GM12891 (cell line): ENCODE data around the gene SLC25A21.

Experiments used
- DNase-seq: peaks from one replicate; pipeline ENCODE4 v3.0.0; 2011; ENCODE audit warnings: low spot score; ENCODE audit not compliant: insufficient read length
- FAIRE-seq: peaks from 2 replicates; lab custom pipeline; 2011; peaks lifted over from hg19 to GRCh38; lab: Jason Lieb, UNC
- PAX5 ChIP-seq: IDR thresholded peaks from 2 replicates; pipeline ENCODE4 v1.6.1; 2011; ENCODE audit warnings: low read length, moderate library complexity, mild to moderate bottlenecking; ENCODE audit not compliant: insufficient read depth, severe bottlenecking
- POLR2A ChIP-seq: IDR thresholded peaks from 2 replicates; pipeline ENCODE4 v1.6.1; 2011; ENCODE audit warnings: low read depth, low read length, control low read depth
- POLR2AphosphoS5 ChIP-seq: IDR thresholded peaks from 2 replicates; pipeline ENCODE4 v1.6.1; 2011; ENCODE audit warnings: low read depth, low read length, control low read depth
- POU2F2 ChIP-seq: IDR thresholded peaks from 2 replicates; pipeline ENCODE4 v1.6.1; 2011; ENCODE audit warnings: low read depth, mild to moderate bottlenecking, control low read depth, low read length, moderate library complexity
- SPI1 ChIP-seq: IDR thresholded peaks from 2 replicates; pipeline ENCODE4 v1.6.1; 2011; ENCODE audit warnings: low read depth, low read length, control low read depth
- TAF1 ChIP-seq: IDR thresholded peaks from 2 replicates; pipeline ENCODE4 v1.6.1; 2011; ENCODE audit warnings: low read depth, low read length, control low read depth

The SLC25A21 gene

DNA sequence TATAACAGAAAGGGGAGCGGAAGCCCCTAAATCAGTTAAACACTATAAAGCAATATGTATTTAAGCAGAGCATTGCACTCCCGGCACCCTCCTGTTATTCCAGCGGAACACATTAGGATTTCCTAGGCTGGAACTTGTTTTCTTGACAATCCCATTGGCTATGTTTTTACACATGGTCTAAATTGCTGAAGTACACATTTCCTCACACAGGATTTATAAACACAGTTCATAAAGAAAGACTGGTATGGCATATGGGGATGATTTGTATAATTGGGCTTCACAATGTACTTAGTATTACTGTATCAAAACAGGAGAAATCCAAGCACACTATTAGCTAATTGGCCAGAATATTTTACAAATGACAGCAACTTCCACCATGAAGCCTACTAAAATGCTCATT is 487.5 kb downstream of the SLC25A21 start:
- TF ChIP-seq POLR2A (no peak), POU2F2 (no peak), PAX5 (no peak), TAF1 (no peak), POLR2AphosphoS5 (no peak), SPI1 (no peak)
- no peak for DNase-seq
- no peak for FAIRE-seq

DNA sequence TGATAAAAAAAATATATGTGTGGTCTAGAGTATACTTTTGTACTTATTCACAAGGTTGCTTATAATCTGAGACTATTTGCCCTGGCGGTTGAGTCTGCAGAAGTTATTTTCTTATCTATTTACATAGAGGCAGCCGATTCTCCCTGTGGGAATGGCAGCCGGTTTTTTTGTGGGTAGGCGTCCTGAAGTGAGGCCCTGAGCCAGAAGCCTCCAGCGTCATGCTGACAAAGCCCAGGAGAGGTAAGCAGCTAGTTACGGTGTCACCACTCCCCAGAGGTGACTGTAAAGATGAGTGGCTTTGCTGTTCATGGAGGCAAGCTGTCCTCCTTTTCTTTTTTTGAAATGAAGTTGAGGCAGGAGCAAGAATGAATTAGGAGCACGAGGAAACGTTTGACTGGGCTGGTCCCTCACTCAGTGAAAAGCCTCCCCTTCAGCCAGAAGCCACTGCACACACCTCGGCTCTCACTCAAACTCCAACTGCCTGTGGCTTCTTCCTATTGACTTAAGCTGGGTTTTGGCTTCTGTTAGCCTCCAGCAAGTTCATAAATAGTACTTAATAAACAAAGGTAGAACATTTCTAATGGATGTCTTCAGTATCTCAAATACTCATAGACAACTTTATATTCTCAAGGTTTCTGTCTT is 489.2 kb downstream of the SLC25A21 start:
- DNase-seq (no peak), FAIRE-seq (no peak)
- TF ChIP-seq POU2F2 (no peak), SPI1 (no peak), POLR2AphosphoS5 (no peak), POLR2A (no peak), TAF1 (no peak), PAX5 (no peak)

DNA sequence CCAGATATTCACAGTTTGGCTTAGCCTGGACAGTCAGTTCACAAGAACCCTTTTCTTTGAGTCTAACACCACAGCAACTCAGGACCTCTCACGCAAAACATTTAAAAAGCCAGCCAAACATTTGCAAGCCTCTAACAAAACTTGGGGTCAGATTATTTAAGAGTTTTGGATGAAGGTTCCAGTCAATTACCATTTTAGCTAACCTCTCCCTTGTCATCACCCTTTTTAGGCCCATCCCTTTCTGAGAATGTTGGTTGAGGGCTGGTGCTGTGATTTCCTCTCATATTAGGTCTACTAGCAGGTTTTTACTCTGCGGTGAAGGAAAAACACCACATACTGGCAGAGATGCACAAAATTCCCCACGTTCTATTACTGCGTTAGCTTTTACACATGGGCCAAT is 490.1 kb downstream of the SLC25A21 start:
- TF ChIP-seq POLR2AphosphoS5 = no peak
- no peak for TF ChIP-seq POLR2A
- TF ChIP-seq POU2F2 = no peak
- TF ChIP-seq TAF1 = no peak
- TF ChIP-seq SPI1 = no peak
- TF ChIP-seq PAX5 = no peak
- no peak for DNase-seq
- no peak for FAIRE-seq

DNA sequence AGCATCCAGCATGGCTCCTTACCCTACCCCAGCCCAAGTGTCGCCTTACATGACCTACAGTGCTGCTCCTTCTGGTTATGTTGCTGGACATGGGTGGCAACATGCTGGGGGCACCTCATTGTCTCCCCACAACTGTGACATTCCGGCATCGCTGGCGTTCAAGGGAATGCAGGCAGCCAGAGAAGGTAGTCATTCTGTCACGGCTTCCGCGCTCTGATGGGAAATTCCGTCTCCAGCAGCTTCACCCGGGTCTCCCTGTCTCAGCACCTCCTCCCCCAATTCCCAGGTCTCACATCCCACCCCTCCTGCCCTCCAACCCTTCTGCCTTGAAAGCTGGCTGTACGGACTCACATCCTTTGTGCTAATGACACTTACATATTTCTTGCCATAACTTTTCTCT is 496.2 kb downstream of the SLC25A21 start:
- DNase-seq = no peak
- TF ChIP-seq SPI1 (no peak), TAF1 (no peak), PAX5 (no peak), POLR2AphosphoS5 (no peak), POLR2A (no peak)
- no peak for FAIRE-seq

DNA sequence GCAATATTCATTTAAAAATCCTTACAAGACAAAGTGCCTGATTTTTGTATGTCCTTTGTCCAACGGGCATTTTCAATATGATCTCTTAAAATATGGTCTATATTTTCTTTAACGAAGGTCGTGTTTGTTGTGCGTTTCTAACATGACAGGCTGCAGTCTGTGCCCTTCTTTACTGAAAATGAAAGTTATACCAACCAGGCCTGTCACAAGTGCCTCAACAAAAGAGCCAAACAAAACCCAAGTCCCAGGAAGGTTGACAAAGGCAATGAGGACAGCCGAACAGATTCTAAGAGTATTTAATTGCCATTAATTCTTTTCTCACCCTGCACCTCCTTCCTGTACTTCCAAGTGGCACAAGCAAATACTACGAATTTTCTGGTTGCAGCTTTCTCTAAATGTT is 496.8 kb downstream of the SLC25A21 start:
- TF ChIP-seq POU2F2 (no peak), TAF1 (no peak), PAX5 (no peak), SPI1 (no peak), POLR2A (no peak), POLR2AphosphoS5 (no peak)
- FAIRE-seq (no peak), DNase-seq (no peak)

DNA sequence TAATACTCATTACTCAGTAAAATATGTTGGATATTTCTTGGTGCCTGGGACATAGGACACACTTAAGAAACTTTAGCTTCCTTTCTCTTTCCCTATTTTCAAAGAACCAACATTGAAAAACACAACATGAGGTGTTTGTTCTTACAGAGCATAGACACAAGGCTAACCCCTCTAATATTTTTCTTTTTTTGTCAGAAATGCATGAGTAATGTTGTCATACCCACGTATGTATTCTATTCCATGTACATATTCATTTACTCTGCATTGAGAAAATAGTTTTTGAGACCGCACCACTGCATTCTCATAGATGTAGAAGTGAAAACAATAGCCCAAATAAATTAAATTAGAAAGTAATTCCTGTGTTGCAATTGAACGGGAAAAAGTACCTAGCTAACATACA is 497.7 kb downstream of the SLC25A21 start:
- DNase-seq (no peak), FAIRE-seq (no peak)
- no peak for TF ChIP-seq PAX5

DNA sequence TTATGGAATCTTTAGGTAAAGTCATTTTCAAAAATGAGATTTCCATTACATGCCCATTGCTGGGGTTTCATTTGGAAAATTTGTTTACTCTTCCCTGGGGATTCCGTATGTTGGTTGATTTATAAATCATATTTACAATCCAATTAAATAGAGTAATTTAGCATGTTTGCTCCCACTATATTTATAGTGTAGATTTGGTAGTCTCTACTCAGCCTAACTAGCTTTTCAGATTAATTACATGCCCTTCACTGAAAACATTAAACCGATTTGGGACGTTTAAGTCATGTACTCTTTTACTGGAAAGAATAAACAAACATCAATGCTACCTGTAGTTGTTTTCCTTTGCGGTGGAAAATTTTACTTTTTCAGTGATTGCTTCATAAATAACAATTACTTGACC is 500.3 kb downstream of the SLC25A21 start:
- no peak for TF ChIP-seq POLR2A
- TF ChIP-seq POLR2AphosphoS5 = no peak
- no peak for TF ChIP-seq TAF1
- TF ChIP-seq POU2F2 = no peak
- TF ChIP-seq PAX5 = no peak
- no peak for TF ChIP-seq SPI1
- FAIRE-seq = no peak
- no peak for DNase-seq

DNA sequence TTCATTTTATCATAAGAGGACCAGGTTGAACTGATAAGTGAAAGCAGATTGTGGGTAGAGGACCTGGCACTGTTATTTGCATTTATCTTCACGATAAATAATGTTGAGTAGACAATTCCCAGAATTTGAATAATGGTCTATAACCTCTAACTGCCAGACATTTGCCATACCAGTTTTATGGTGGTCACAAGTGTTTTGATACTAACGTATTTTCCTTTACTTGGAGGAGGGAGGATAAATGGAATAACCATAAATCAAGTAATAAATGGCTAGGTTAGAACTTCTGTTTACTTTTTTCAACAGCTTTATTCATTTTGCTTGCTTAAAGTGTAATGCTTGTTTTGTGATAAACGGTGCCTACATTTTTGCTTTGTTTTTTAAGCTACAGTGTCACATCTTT is 501.3 kb downstream of the SLC25A21 start:
- DNase-seq = no peak
- TF ChIP-seq POLR2A (no peak), POLR2AphosphoS5 (no peak), TAF1 (no peak), POU2F2 (no peak), SPI1 (no peak), PAX5 (no peak)
- no peak for FAIRE-seq

DNA sequence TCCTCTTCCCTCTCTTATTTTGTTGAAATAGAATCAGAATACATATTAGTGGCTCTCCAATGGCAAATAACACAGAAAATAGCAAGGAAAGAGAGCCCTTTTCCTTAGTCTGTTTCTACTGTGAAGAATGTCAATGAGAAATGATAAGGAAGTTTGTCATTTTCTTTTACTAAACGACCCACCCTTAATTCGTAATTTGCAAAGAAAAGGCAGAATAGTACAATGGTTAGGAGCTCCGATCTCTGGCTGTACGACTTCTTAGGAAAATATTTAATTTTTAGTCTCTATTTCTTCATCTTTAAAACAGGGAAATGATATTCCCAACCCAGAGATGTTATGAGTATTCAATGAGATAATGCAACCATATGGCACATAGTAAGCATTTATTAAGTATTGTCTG is 504.7 kb downstream of the SLC25A21 start:
- no peak for FAIRE-seq
- TF ChIP-seq TAF1 (no peak), SPI1 (no peak), PAX5 (no peak), POLR2A (no peak), POU2F2 (no peak), POLR2AphosphoS5 (no peak)
- DNase-seq = no peak

DNA sequence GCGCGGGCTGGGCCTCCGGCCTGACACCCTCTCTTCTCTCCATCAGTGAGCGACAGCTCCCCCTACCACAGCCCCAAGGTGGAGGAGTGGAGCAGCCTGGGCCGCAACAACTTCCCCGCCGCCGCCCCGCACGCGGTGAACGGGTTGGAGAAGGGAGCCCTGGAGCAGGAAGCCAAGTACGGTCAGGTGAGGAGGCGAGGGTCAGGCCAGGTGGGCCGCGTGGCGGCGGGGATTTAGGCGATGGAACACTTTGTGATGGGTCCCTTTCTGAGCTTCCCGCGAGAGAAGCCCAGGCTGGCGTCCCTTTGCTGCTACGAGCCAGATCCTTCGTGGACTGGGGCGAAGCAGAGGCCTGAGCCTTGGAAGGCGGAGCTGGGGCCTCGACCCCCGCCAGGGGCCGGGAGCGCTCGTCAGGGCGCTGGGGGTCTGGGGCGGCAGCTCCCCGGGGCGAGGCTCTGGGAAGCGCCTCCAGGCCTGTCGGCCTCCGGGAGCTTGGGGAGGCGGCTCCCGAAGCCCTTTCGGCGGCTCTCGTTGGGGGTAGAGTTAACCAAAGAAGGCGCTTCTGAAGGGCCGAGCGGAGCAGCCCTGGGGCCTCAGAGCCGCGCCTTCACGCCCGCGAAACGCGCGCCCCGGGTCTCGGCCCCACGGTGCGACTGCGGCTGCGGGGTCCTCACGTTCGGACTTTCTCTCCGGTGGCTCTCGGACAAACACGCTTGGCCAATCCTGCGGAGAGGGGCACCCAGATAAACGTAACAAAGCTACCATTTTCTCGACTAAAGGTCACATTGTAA is 505.8 kb downstream of the SLC25A21 start:
- no peak for FAIRE-seq
- DNase-seq = no peak
- TF ChIP-seq POLR2AphosphoS5 (no peak), POU2F2 (no peak), POLR2A (no peak), PAX5 (no peak), TAF1 (no peak), SPI1 (no peak)
